Adrenal gland (tissue), 5 donors: ENCODE data around the gene FHIT.

Experiments used
- POLR2A ChIP-seq, 2 donors: fragments of 450-650 bp; IDR thresholded peaks; one replicate each; pipeline ENCODE4 v1.6.1; 2017; ENCODE audit warnings: antibody characterized with exemption in 2 of 2, mild to moderate bottlenecking in 2 of 2, moderate library complexity in 1 of 2
- TF ChIP-seq, protein P1 (sequence below), 6 experiments: fragments of 450-650 bp in 4 of 6; fragments of 200-600 bp in 2 of 6; sonication (generic) in 1 of 6; IDR thresholded peaks; 1 replicate in 5 of 6; 2 replicates in 1 of 6; pipeline versions ENCODE4 v1.5.1 to v1.8.0; 2016 to 2021; ENCODE audit warnings: antibody characterized with exemption in 6 of 6, mild to moderate bottlenecking in 2 of 6, moderate library complexity in 1 of 6
- donor health status: DM: no; HTN: no; CAD: no.

DNA sequence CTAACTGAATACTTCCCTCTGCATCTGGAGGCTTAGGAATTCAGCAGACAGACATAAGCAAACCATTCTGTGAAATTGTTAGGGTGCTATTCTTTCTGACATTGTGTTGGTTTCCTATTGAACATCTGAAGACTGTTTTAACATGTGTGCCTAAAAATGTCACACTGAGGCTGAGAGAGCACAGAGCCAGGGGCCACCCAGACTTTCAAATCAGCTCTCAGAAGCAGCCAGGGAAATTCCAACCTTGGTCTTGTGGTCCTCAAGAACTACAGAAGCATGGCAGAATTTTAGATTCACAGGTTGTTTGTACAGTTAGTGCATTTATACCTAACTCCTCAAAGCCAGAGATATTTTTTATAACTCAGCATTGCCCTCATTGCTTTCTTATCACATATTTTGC is 1272.3 kb downstream of the FHIT start:
- no peak for TF ChIP-seq POLR2A (IDR thresholded peaks at IDR 0.05)
- TF ChIP-seq, protein P1, sequence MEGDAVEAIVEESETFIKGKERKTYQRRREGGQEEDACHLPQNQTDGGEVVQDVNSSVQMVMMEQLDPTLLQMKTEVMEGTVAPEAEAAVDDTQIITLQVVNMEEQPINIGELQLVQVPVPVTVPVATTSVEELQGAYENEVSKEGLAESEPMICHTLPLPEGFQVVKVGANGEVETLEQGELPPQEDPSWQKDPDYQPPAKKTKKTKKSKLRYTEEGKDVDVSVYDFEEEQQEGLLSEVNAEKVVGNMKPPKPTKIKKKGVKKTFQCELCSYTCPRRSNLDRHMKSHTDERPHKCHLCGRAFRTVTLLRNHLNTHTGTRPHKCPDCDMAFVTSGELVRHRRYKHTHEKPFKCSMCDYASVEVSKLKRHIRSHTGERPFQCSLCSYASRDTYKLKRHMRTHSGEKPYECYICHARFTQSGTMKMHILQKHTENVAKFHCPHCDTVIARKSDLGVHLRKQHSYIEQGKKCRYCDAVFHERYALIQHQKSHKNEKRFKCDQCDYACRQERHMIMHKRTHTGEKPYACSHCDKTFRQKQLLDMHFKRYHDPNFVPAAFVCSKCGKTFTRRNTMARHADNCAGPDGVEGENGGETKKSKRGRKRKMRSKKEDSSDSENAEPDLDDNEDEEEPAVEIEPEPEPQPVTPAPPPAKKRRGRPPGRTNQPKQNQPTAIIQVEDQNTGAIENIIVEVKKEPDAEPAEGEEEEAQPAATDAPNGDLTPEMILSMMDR (IDR thresholded peaks at IDR 0.05), result no peak
